NCI-H1105 treated with DMSO at 0.1 percent for 48 hours (cell line): ENCODE results near the gene ANKRD37.

Source experiments
- DNase-seq: peaks from one replicate; lab custom pipeline; 2025; lab: John Stamatoyannopoulos, UW

ANKRD37 gene

GRCh38 chr4:185421366-185422124, 24.9 kb downstream of the ANKRD37 start:
- no peak for DNase-seq

GRCh38 chr4:185424905-185425646, 28.4 kb downstream of the ANKRD37 start:
- DNase-seq: peak; percentile 14

DNA sequence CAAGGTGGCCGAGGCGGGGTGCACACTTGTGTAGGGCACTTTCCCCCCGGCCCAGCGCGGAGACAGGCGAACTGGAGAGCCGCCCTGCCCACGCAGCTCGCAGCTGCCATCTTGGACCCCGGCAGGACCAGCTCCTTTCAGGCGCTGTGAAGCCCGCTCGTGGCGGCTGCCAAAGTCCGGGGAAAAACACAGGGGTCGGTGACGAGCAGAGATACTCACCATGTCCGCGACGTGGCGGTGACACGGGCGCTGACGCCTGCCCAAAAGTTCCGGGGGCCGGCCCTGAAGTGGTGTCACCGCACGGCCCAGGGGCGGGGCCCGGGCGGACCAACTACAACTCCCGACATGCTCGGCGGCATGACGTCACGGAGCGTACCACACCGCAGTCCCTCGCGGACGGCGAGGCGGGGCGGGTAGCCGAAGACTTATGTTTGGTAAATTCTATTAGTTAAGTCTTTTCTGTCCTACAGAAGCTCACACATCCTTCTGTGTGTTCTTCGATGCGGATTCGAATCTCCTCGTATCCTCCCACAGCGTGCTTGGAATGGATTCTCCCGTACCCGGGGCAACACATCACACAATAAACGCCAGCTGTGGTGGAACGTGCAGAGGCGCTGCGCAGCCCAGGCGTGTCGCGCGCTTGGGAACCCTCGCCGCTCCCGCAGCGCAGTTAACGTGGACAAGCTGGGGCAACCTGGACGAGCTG, 29.2 kb downstream of the ANKRD37 start, which contains the start of gene UFSP2:
Gene UFSP2, minus strand, starts transcription at position 318 of the 706 bp plus-strand sequence. Its CDS starts 96 bp downstream, at position 222.
- peak; percentile 57 for DNase-seq

DNA sequence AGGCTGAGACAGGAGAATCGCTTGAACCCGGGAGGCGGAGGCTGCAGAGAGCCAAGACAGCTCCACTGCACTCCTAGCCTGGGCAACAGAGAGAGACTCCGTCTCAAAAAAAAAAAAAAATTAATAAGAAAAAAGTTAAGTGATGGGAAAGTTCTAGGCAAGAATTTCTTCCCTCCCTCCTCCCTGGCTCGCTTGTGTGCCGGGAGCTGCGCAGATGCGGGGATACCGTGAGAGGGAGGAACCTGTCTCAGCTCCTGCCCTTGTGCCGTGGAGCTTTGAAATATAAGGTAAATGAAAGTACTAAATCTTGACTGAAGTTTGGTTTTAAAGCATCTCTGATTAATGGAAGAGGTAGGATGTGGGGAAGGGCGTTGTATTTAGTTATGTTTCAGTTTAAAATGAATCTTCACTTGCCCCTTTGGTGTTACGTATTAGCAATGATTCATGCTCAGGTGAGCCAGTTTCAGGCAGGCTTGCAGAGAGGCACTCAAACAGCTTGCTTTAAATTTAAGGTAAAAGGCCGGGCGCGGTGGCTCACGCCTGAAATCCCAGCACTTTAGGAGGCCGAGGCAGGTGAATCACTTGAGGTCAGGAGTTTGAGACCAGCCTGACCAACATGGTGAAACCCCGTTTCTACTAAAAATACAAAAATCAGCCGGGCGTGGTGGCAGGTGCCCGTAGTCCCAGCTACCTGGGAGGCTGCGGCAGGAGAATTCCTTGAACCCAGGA, 30.5 kb downstream of the ANKRD37 start:
- no peak for DNase-seq

DNA sequence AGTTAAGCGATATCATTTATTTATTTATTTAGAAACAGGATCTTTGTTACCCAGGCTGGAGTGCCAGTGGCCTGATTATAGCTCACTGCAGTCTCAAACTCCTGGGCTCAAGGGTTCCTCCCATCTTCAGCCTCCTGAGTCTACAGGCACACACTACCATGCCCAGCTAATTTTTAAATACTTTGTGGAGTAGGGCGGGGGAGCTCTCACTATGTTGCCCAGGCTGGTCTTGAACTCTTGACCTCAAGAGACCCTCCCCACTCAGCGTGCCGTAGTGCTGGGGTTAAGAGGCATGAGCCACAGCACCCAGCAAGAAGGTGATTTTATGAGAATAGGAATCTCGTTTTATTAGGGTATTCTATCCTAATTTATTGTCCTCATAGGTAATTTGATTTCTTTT, 33.0 kb downstream of the ANKRD37 start:
- DNase-seq: no peak

DNA sequence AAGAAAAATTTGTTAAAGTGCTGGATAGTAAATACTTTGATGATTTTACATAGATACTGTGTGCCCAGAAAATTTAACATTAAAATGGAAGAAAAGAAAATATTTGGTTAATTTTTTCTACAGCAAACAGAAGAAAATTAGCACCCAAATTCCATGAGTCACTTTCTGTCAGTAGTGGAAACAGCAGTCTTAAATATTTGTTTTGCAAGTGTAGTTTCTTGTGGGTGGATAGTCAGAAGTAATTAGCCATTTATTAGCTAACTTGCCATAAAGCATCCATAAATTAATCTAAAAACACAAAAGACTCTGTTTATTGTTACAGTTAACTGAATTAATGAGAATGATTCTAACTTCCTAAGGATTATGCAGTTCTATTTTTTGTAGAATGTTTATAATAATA, 38.8 kb downstream of the ANKRD37 start:
- no peak for DNase-seq

GRCh38 chr4:185437809-185438208, 41.2 kb downstream of the ANKRD37 start:
- no peak for DNase-seq

DNA sequence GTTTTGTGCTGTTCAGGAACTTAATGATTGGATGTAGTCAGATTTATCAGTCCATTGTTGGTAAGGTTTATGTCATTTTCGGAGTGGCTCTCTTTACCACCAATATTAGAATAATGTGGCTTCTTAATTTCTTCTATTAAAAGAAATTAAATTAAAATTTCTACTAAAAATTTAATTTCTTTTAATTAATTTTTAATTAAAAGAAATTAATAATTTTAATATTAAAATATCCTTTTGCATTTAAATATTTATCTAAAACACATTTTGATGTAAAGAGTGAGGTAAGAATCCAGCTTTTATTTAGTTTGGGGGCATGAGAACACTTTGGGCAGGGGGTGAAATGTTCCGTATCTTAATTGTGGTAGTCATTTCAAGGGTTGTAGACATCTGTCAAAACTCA, 44.8 kb downstream of the ANKRD37 start:
- DNase-seq: no peak

- DNase-seq: no peak
Observed at GRCh38 chr4:185445209-185445608, 48.6 kb downstream of the ANKRD37 start.
